ENCODE results near the gene GGT5.
"Not testable (repeated sequence)": the region's sequence is repeated elsewhere in the genome, so short reads cannot be mapped to it uniquely, and the experiment has no call there.

GGT5 gene

GRCh38 chr22:24232124-24232523 lies 12.8 kb downstream of the GGT5 start:
- DNase-seq, result no peak

- DNase-seq, result no peak
Observed at GRCh38 chr22:24231706-24232105, 13.2 kb downstream of the GGT5 start.

- DNase-seq, result peak; percentile 64
Observed at GRCh38 chr22:24230911-24231656, 13.8 kb downstream of the GGT5 start.

- DNase-seq, result no peak
Observed at GRCh38 chr22:24225951-24226350, 18.9 kb downstream of the GGT5 start.

GRCh38 chr22:24225044-24225601 lies 19.8 kb downstream of the GGT5 start:
- DNase-seq, result no peak

GRCh38 chr22:24224468-24224867 lies 20.4 kb downstream of the GGT5 start:
- no peak for DNase-seq

- DNase-seq, result no peak
Observed at GRCh38 chr22:24219750-24220149, 25.1 kb downstream of the GGT5 start.

- no peak for DNase-seq
Observed at GRCh38 chr22:24217384-24217783, 27.5 kb downstream of the GGT5 start.

- DNase-seq, result no peak
Observed at GRCh38 chr22:24216541-24217209, 28.2 kb downstream of the GGT5 start.

- DNase-seq, result no peak
Observed at GRCh38 chr22:24214467-24215285, 30.2 kb downstream of the GGT5 start.

GRCh38 chr22:24213111-24213510 lies 31.8 kb downstream of the GGT5 start:
- not testable (repeated sequence) for DNase-seq

GRCh38 chr22:24211716-24212115 lies 33.2 kb downstream of the GGT5 start:
- DNase-seq, result not testable (repeated sequence)

- not testable (repeated sequence) for DNase-seq
Observed at GRCh38 chr22:24210409-24210808, 34.5 kb downstream of the GGT5 start.

GRCh38 chr22:24209687-24210086 lies 35.2 kb downstream of the GGT5 start:
- no peak for DNase-seq

GRCh38 chr22:24209016-24209415 lies 35.9 kb downstream of the GGT5 start:
- no peak for DNase-seq

- DNase-seq, result peak; percentile 28
Observed at GRCh38 chr22:24208012-24208749, 36.7 kb downstream of the GGT5 start.

GRCh38 chr22:24207264-24208011 lies 37.4 kb downstream of the GGT5 start:
- no peak for DNase-seq

GRCh38 chr22:24206460-24207263 lies 38.2 kb downstream of the GGT5 start:
- DNase-seq, result not testable (repeated sequence)

GRCh38 chr22:24205438-24206195 lies 39.3 kb downstream of the GGT5 start:
- DNase-seq, result no peak

GRCh38 chr22:24203856-24204255 lies 41.0 kb downstream of the GGT5 start:
- not testable (repeated sequence) for DNase-seq

Measured in CD4-positive, alpha-beta T cell treated with Interleukin-17A for 1 hour (primary cell).